ENCODE results near the gene ENTHD1.

The ENTHD1 gene

GRCh38 chr22:39932918-39933649 is 39.5 kb upstream of the ENTHD1 start:
- Histone ChIP-seq H3K27me3 (ENCODE audit: insufficient read depth, low read length) (peaks cover 6% of the 10 kb centered on the region), H3K36me3 (ENCODE audit: insufficient read depth, low read length) (no peaks in the 10 kb centered on the region), H3K4me3 (ENCODE audit: low read length) (no peak overlapping the region), H2AFZ (ENCODE audit: low read depth, low read length) (no peak overlapping the region), H3K4me1 (ENCODE audit: insufficient read depth, low read length) (peaks cover 2% of the 10 kb centered on the region), H3K9me3 (ENCODE audit: low read length) (no peaks in the 10 kb centered on the region)

DNA sequence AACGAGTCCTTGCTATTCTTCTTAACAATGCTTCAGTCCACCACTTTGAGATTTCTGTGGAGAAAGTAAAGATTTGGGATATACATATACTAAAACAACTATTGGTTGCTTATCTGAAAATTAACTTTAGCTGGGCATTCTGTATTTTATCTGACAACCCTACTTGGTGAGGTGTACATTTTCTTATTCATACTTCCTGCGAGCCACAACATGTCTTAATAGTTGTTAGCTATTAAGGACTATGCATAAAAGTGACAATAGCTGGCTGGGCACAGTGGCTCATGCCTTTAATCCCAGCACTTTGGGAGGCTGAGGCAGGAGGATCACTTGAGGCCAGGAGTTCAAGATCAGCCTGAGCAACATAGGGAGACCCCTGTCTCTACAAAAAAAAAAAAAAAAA is 38.6 kb upstream of the ENTHD1 start:
- peaks cover 7% of the 10 kb centered on the region for H3K27me3 ChIP-seq (ENCODE audit: insufficient read depth, low read length)

GRCh38 chr22:39931251-39931650 is 37.7 kb upstream of the ENTHD1 start:
- peaks cover 2% of the 10 kb centered on the region for H3K4me1 ChIP-seq (ENCODE audit: insufficient read depth, low read length)
- no peak overlapping the region for H2AFZ ChIP-seq (ENCODE audit: low read depth, low read length)
- H3K4me3 ChIP-seq (ENCODE audit: low read length) = no peak overlapping the region
- H3K27me3 ChIP-seq (ENCODE audit: insufficient read depth, low read length) = peaks cover 7% of the 10 kb centered on the region
- H3K9me3 ChIP-seq (ENCODE audit: low read length) = no peaks in the 10 kb centered on the region
- H3K36me3 ChIP-seq (ENCODE audit: insufficient read depth, low read length) = no peaks in the 10 kb centered on the region

More for the DNA sequence above, 38.6 kb upstream of the ENTHD1 start:
- peaks cover 2% of the 10 kb centered on the region for H3K4me1 ChIP-seq (ENCODE audit: insufficient read depth, low read length)
- H3K9me3 ChIP-seq (ENCODE audit: low read length) = no peaks in the 10 kb centered on the region
- no peaks in the 10 kb centered on the region for H3K36me3 ChIP-seq (ENCODE audit: insufficient read depth, low read length)
- H2AFZ ChIP-seq (ENCODE audit: low read depth, low read length) = no peak overlapping the region
- no peak overlapping the region for H3K4me3 ChIP-seq (ENCODE audit: low read length)

- no peaks in the 10 kb centered on the region for H3K36me3 ChIP-seq (ENCODE audit: insufficient read depth, low read length)
- no peak overlapping the region for H3K4me3 ChIP-seq (ENCODE audit: low read length)
- no peak overlapping the region for H2AFZ ChIP-seq (ENCODE audit: low read depth, low read length)
- H3K9me3 ChIP-seq (ENCODE audit: low read length) = no peaks in the 10 kb centered on the region
- no peaks in the 10 kb centered on the region for H3K4me1 ChIP-seq (ENCODE audit: insufficient read depth, low read length)
- peaks cover 7% of the 10 kb centered on the region for H3K27me3 ChIP-seq (ENCODE audit: insufficient read depth, low read length)
These were observed 35.3 kb upstream of the ENTHD1 start for GRCh38 chr22:39928536-39929520.

- H3K9me3 ChIP-seq (ENCODE audit: low read length) = no peaks in the 10 kb centered on the region
- H3K36me3 ChIP-seq (ENCODE audit: insufficient read depth, low read length) = no peaks in the 10 kb centered on the region
- H3K4me3 ChIP-seq (ENCODE audit: low read length) = no peak overlapping the region
- H2AFZ ChIP-seq (ENCODE audit: low read depth, low read length) = no peak overlapping the region
- peaks cover 7% of the 10 kb centered on the region for H3K27me3 ChIP-seq (ENCODE audit: insufficient read depth, low read length)
- H3K4me1 ChIP-seq (ENCODE audit: insufficient read depth, low read length) = no peaks in the 10 kb centered on the region
These were observed 34.0 kb upstream of the ENTHD1 start for GRCh38 chr22:39927544-39927943.

DNA sequence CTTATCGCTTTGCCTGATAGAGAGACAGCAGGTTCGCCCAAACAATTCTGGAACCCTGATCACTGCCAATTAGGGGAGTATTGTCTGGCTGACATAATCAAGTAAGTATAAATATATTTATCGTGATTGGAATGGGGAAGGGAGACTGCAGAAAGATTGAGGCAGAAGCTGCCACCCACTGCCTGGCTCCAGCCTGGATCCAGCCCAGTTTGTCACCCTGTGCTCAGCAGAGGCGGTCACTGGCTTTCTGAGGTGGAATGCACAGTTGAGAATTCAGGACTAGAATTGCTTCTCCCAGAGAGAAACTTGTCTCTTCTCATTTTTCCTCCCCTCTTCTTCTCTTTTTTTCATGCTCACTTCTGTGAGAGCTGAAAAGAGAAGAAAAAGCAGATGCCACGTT is 33.2 kb upstream of the ENTHD1 start:
- Histone ChIP-seq H3K4me1 (ENCODE audit: insufficient read depth, low read length) (no peaks in the 10 kb centered on the region), H3K36me3 (ENCODE audit: insufficient read depth, low read length) (no peaks in the 10 kb centered on the region), H3K27me3 (ENCODE audit: insufficient read depth, low read length) (peaks cover 7% of the 10 kb centered on the region), H3K9me3 (ENCODE audit: low read length) (no peaks in the 10 kb centered on the region), H3K4me3 (ENCODE audit: low read length) (no peak overlapping the region), H2AFZ (ENCODE audit: low read depth, low read length) (no peak overlapping the region)

GRCh38 chr22:39925909-39926679 is 32.5 kb upstream of the ENTHD1 start:
- no peak overlapping the region for H2AFZ ChIP-seq (ENCODE audit: low read depth, low read length)
- peaks cover 7% of the 10 kb centered on the region for H3K27me3 ChIP-seq (ENCODE audit: insufficient read depth, low read length)
- no peak overlapping the region for H3K4me3 ChIP-seq (ENCODE audit: low read length)
- H3K36me3 ChIP-seq (ENCODE audit: insufficient read depth, low read length) = no peaks in the 10 kb centered on the region
- no peaks in the 10 kb centered on the region for H3K4me1 ChIP-seq (ENCODE audit: insufficient read depth, low read length)
- no peaks in the 10 kb centered on the region for H3K9me3 ChIP-seq (ENCODE audit: low read length)

DNA sequence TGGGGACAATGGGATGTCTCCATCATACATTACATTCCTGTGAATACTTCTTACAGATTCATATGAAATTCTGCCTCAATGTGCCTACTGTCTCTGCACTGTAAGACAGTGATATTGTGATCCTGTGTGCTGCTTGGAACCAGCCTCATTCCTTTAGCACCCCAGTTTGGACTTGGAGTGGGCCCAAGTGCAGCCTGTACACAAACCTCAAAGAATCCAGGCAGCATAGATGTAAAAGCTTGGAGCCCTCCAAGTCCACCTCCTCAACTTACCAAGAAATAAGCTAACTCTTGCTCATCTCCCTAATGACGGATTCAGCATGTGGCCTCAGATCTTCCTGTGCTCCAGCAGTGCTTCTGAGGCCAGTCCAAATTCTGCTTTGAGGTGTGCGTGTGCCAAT is 31.7 kb upstream of the ENTHD1 start:
- no peak overlapping the region for H3K4me3 ChIP-seq (ENCODE audit: low read length)
- no peaks in the 10 kb centered on the region for H3K9me3 ChIP-seq (ENCODE audit: low read length)
- H3K27me3 ChIP-seq (ENCODE audit: insufficient read depth, low read length) = peaks cover 7% of the 10 kb centered on the region
- no peaks in the 10 kb centered on the region for H3K36me3 ChIP-seq (ENCODE audit: insufficient read depth, low read length)
- H2AFZ ChIP-seq (ENCODE audit: low read depth, low read length) = no peak overlapping the region
- H3K4me1 ChIP-seq (ENCODE audit: insufficient read depth, low read length) = no peaks in the 10 kb centered on the region

DNA sequence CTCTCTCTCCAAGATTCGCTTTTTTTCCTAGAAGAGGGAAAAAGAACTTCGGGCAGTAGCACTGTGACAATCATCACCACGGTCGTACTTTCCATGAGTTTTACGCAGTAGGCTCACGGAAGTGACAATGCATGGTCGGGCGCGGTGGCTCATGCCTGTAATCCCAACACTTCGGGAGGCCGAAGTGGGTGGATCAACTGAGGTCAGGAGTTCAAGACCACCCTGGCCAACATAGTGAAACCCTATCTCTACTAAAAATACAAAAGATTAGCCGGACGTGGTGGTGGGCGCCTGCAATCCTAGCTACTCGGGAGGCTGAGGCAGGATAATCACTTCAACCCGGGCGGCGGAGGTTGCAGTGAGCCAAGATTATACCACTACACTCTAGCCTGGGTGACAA is 30.7 kb upstream of the ENTHD1 start:
- Histone ChIP-seq H3K9me3 (ENCODE audit: low read length) (no peaks in the 10 kb centered on the region), H3K4me3 (ENCODE audit: low read length) (no peak overlapping the region), H2AFZ (ENCODE audit: low read depth, low read length) (no peak overlapping the region), H3K4me1 (ENCODE audit: insufficient read depth, low read length) (no peaks in the 10 kb centered on the region), H3K27me3 (ENCODE audit: insufficient read depth, low read length) (peaks cover 7% of the 10 kb centered on the region), H3K36me3 (ENCODE audit: insufficient read depth, low read length) (no peaks in the 10 kb centered on the region)

DNA sequence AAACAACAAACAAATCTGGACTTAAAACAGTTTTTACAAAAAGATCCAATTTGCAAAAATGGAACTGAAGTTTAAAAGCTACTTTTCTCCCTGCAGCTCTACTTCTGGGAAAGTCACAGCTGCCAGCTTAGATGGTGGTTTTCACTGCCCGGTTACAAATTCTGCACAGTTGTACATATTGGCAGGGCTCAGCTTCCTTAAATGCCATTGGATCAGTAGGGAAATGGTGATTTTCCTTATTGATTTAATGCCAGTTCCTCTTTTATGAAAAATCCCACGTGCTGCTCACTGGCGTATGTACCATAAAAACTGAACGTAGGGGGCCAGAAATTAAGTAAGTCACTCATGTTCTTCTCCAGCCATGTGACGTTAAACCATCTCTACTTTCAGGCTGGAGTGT is 30.1 kb upstream of the ENTHD1 start:
- Histone ChIP-seq H3K9me3 (ENCODE audit: low read length) (no peaks in the 10 kb centered on the region), H3K4me3 (ENCODE audit: low read length) (no peak overlapping the region), H3K27me3 (ENCODE audit: insufficient read depth, low read length) (peaks cover 7% of the 10 kb centered on the region), H3K36me3 (ENCODE audit: insufficient read depth, low read length) (no peaks in the 10 kb centered on the region), H2AFZ (ENCODE audit: low read depth, low read length) (no peak overlapping the region), H3K4me1 (ENCODE audit: insufficient read depth, low read length) (no peaks in the 10 kb centered on the region)

- no peak overlapping the region for H3K4me3 ChIP-seq (ENCODE audit: low read length)
- no peaks in the 10 kb centered on the region for H3K27me3 ChIP-seq (ENCODE audit: insufficient read depth, low read length)
- H2AFZ ChIP-seq (ENCODE audit: low read depth, low read length) = no peak overlapping the region
- no peaks in the 10 kb centered on the region for H3K36me3 ChIP-seq (ENCODE audit: insufficient read depth, low read length)
- no peaks in the 10 kb centered on the region for H3K9me3 ChIP-seq (ENCODE audit: low read length)
- H3K4me1 ChIP-seq (ENCODE audit: insufficient read depth, low read length) = peaks cover 7% of the 10 kb centered on the region
These were observed 26.7 kb upstream of the ENTHD1 start for GRCh38 chr22:39920134-39920743.

GRCh38 chr22:39917776-39918495 is 24.4 kb upstream of the ENTHD1 start:
- H3K27me3 ChIP-seq (ENCODE audit: insufficient read depth, low read length) = no peaks in the 10 kb centered on the region
- H3K9me3 ChIP-seq (ENCODE audit: low read length) = no peaks in the 10 kb centered on the region
- H3K36me3 ChIP-seq (ENCODE audit: insufficient read depth, low read length) = no peaks in the 10 kb centered on the region
- H3K4me1 ChIP-seq (ENCODE audit: insufficient read depth, low read length) = peaks cover 13% of the 10 kb centered on the region
- H3K4me3 ChIP-seq (ENCODE audit: low read length) = no peak overlapping the region
- no peak overlapping the region for H2AFZ ChIP-seq (ENCODE audit: low read depth, low read length)

Data from neuron (in vitro differentiated cells).